ENCODE data around the gene TMPRSS6.

GRCh38 chr22:37024339-37025157, 85.0 kb downstream of the TMPRSS6 start:
- TF ChIP-seq, protein P1, sequence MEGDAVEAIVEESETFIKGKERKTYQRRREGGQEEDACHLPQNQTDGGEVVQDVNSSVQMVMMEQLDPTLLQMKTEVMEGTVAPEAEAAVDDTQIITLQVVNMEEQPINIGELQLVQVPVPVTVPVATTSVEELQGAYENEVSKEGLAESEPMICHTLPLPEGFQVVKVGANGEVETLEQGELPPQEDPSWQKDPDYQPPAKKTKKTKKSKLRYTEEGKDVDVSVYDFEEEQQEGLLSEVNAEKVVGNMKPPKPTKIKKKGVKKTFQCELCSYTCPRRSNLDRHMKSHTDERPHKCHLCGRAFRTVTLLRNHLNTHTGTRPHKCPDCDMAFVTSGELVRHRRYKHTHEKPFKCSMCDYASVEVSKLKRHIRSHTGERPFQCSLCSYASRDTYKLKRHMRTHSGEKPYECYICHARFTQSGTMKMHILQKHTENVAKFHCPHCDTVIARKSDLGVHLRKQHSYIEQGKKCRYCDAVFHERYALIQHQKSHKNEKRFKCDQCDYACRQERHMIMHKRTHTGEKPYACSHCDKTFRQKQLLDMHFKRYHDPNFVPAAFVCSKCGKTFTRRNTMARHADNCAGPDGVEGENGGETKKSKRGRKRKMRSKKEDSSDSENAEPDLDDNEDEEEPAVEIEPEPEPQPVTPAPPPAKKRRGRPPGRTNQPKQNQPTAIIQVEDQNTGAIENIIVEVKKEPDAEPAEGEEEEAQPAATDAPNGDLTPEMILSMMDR (IDR thresholded peaks at IDR 0.05): no peak
- no peak for TF ChIP-seq POLR2A (IDR thresholded peaks at IDR 0.05; ENCODE audit: low read depth)

All from esophagus muscularis mucosa (tissue), 3 donors.